Neural cell (in vitro differentiated cells): Measurements from ENCODE around the gene PACC1.

Source experiments
- MXI1 ChIP-seq: fragments of 450-650 bp; conservative IDR thresholded peaks from 2 replicates; pipeline ENCODE4 v1.6.1; 2014; ENCODE audit warnings: antibody characterized with exemption, mild to moderate bottlenecking; ENCODE audit not compliant: poor library complexity, severe bottlenecking
- TAF1 ChIP-seq: IDR thresholded peaks from 2 replicates; pipeline ENCODE4 v1.6.1; 2012; ENCODE audit warnings: low read depth

DNA sequence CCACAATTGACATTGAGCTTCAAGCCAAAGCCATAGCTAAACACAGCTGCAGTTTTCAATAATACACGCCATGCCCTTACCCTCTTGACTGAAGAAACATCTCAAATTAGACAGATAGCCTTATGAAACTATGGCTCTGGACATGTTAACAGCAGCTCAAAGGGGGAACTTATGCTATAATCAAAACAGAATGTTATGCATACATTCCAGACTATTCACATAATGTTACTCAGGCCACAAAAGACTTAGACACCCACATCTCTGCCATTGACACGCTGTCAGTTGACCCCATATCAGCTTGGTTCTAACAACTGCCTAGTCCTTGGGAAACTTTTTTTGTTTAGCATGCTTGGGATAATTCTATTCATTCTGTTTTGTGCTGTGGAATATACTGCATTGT, 15.7 kb upstream of the PACC1 start:
- no peak for TF ChIP-seq TAF1
- TF ChIP-seq MXI1: no peak
